ENCODE measurements around the gene RPS14.

The RPS14 gene

DNA sequence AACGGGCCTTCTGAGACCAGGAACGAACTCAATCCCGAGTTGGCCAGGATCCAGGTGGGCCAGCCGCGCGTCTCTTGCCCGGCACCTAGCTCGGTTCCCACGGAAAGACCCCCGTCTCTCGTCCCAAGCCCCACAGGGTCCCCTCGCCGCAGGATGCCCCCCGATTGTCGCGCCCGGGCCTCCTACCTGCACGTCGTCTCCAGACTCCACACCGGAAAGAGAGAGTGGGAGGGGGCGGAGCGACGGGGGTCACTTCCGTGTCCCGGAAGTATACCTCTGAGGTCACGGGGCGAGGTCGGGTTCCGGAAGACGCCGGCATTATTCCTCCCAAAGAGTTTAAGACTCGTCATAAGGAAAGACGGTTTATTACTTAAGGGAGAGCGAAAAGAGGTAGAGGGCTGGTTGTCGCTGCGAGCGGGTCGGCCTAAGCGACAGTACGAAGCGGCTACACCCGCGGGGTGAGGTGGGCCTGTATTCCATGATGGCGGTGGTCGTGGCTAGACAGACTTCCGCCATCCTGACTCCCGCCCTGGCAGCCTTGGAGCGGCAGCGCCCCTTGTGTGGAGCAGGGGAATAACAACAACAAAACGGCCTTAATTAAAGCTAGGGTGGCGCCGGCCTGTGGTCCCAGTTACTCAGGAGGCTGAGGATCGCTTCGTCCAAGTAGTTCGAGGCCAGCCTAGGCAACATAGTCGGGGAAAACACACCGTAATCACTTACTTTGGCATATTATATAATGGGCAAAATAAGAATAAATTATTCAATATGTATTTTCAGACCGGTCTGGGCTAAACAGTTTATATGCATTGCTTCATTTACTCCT is at the start of gene RPS14:
Gene RPS14 (minus strand): TSS at position 223 of the 823 bp plus-strand sequence. CDS start 2,006 bp downstream, outside the sequence.
- peak within 1 kb of the TSS; percentile 99 for H3K27ac ChIP-seq (ENCODE audit: low read length)
- H3K27me3 ChIP-seq (ENCODE audit: control insufficient read depth, insufficient read depth, low read length): no peaks in the 10 kb centered on the region
- no peaks in the 10 kb centered on the region for H3K9me3 ChIP-seq (ENCODE audit: control insufficient read depth, low read depth, low read length)
- peaks cover 9% of the 10 kb centered on the region for H3K4me1 ChIP-seq (ENCODE audit: control insufficient read depth, low read depth, low read length)
- peak within 1 kb of the TSS; percentile 98 for H3K9ac ChIP-seq (ENCODE audit: low read length)
- peak within 1 kb of the TSS; percentile 79 for H3K4me3 ChIP-seq (ENCODE audit: low read length)
- H3K36me3 ChIP-seq (ENCODE audit: control insufficient read depth, low read depth, low read length): peaks cover 41% of the 10 kb centered on the region

DNA sequence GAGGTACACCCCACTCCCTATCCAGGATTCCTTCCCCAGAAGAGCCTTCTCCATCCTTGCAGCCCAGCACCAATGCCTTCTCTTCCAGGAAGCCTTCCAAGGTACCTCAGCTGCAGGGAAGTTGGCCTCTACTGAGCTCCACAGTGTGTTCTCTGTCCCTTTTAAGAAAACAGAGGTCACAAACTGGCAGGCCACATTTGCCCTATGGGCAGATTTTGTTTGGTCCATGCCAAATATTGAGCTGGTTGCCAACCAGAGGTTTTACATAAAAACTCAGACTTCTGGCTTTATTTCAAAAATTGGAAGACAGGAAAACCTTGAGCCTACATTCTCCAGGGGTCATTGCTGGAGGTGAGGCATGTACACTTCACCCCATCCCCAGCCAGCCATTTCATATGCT is 49.4 kb upstream of the RPS14 start:
- H3K4me1 ChIP-seq (ENCODE audit: control insufficient read depth, low read depth, low read length): peaks cover 26% of the 10 kb centered on the region
- no peaks in the 10 kb centered on the region for H3K36me3 ChIP-seq (ENCODE audit: control insufficient read depth, low read depth, low read length)
- no peaks in the 10 kb centered on the region for H3K27me3 ChIP-seq (ENCODE audit: control insufficient read depth, insufficient read depth, low read length)
- no peaks in the 10 kb centered on the region for H3K9me3 ChIP-seq (ENCODE audit: control insufficient read depth, low read depth, low read length)
- H3K9ac ChIP-seq (ENCODE audit: low read length): no peak overlapping the region
- no peak overlapping the region for H3K27ac ChIP-seq (ENCODE audit: low read length)
- no peak overlapping the region for H3K4me3 ChIP-seq (ENCODE audit: low read length)

DNA sequence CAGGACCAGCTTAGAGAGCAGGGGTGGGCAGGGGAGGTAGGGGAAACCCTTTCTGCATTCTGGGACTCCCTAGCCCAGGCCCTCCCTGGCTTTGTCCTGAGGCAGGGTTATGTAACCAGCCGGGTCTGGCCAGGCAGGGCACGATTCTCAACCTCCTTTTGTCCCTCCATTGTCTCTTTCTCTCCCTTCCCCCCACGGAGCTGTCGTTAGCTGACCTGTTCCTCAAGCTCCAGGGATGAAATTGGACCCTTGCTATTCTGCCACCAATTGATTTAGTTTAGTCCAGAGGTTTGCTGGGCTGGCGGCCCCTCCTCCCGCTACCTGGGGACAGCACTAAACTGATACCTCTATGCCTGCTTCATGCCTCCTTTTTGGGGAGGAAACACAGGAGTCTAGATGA is 49.0 kb upstream of the RPS14 start:
- H3K9me3 ChIP-seq (ENCODE audit: control insufficient read depth, low read depth, low read length): no peaks in the 10 kb centered on the region
- H3K36me3 ChIP-seq (ENCODE audit: control insufficient read depth, low read depth, low read length): no peaks in the 10 kb centered on the region
- peaks cover 26% of the 10 kb centered on the region for H3K4me1 ChIP-seq (ENCODE audit: control insufficient read depth, low read depth, low read length)
- peak overlapping the region; percentile 37 for H3K27ac ChIP-seq (ENCODE audit: low read length)
- peak overlapping the region; percentile 47 for H3K9ac ChIP-seq (ENCODE audit: low read length)
- no peak overlapping the region for H3K4me3 ChIP-seq (ENCODE audit: low read length)
- H3K27me3 ChIP-seq (ENCODE audit: control insufficient read depth, insufficient read depth, low read length): no peaks in the 10 kb centered on the region

DNA sequence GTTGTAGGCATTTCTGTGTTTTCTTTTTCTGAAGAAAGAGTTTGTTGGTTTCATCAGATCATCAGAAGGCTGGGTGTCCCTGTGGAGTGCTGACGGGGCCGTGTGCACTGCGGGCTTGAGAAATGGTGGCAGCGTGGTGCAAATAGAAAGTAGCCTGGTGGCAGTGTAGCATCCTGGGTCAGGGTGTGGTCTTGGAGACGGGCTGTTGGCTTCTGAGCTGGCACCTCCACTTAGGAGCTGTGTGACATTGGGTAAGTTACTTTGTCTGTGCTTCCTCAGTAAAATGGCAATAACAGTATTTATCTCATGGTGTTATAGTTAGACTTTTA is 48.4 kb upstream of the RPS14 start:
- no peak overlapping the region for H3K4me3 ChIP-seq (ENCODE audit: low read length)
- H3K4me1 ChIP-seq (ENCODE audit: control insufficient read depth, low read depth, low read length): peaks cover 26% of the 10 kb centered on the region
- H3K9me3 ChIP-seq (ENCODE audit: control insufficient read depth, low read depth, low read length): no peaks in the 10 kb centered on the region
- H3K36me3 ChIP-seq (ENCODE audit: control insufficient read depth, low read depth, low read length): no peaks in the 10 kb centered on the region
- no peaks in the 10 kb centered on the region for H3K27me3 ChIP-seq (ENCODE audit: control insufficient read depth, insufficient read depth, low read length)
- peak overlapping the region; percentile 37 for H3K27ac ChIP-seq (ENCODE audit: low read length)
- H3K9ac ChIP-seq (ENCODE audit: low read length): peak overlapping the region; percentile 47

DNA sequence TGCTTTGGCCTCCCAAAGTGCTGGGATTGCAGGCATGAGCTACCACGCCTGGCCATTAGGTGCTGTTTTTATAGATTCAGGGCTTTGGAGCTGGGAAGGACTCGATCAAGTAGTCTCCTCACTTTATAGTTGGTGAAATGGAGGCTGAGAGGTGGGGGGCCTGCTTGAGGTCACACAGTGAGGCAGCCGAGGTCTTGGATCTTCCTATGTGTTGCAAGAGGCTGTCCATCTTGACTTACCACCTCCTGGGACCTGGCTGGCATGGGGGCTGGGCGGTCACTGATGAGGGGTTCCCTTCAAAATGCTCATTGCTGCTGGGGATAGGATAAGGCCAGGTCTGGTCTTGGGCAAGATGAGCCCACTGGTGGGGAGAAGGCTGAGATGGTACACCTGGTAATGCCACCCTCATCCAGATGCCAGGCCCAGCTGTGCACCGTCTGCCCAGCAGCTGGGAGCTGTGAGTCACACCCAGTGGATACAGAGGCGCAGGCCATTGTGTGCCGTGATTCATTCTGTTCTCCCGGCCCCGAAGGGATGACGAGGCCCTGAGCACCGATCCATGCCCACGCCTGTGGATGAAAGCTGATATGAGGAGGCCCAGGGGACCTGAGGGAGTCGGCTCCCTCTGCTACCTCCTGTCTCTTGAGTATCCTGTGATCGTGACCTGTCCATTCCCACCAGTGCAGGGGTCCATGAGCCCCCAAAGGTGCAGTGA is 47.9 kb upstream of the RPS14 start:
- H3K27me3 ChIP-seq (ENCODE audit: control insufficient read depth, insufficient read depth, low read length): no peaks in the 10 kb centered on the region
- no peak overlapping the region for H3K27ac ChIP-seq (ENCODE audit: low read length)
- H3K9me3 ChIP-seq (ENCODE audit: control insufficient read depth, low read depth, low read length): no peaks in the 10 kb centered on the region
- H3K4me3 ChIP-seq (ENCODE audit: low read length): no peak overlapping the region
- H3K9ac ChIP-seq (ENCODE audit: low read length): no peak overlapping the region
- peaks cover 30% of the 10 kb centered on the region for H3K4me1 ChIP-seq (ENCODE audit: control insufficient read depth, low read depth, low read length)
- no peaks in the 10 kb centered on the region for H3K36me3 ChIP-seq (ENCODE audit: control insufficient read depth, low read depth, low read length)

DNA sequence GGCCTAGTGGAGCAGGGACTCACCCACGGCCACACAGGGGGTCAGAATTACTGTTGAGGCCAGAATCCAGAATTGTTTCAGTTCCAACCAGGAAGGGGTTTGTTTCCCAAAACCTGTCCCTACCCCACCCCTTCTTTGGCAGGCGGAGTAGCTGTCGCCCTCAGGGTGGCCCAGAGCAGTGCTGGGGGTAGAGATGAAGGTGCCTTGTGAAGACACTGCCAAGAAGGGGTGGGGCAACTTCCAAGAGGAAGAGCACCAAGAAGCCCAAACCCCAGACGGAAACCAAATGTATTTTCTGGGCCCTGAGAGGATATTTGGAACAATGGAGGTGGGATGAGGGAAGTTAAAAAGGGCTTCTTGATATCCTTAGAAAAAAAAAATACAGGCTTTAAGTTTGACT is 47.0 kb upstream of the RPS14 start:
- Histone ChIP-seq H3K36me3 (ENCODE audit: control insufficient read depth, low read depth, low read length) (no peaks in the 10 kb centered on the region), H3K9ac (ENCODE audit: low read length) (no peak overlapping the region), H3K27ac (ENCODE audit: low read length) (no peak overlapping the region), H3K27me3 (ENCODE audit: control insufficient read depth, insufficient read depth, low read length) (no peaks in the 10 kb centered on the region), H3K9me3 (ENCODE audit: control insufficient read depth, low read depth, low read length) (no peaks in the 10 kb centered on the region), H3K4me3 (ENCODE audit: low read length) (no peak overlapping the region), H3K4me1 (ENCODE audit: control insufficient read depth, low read depth, low read length) (peaks cover 32% of the 10 kb centered on the region)

DNA sequence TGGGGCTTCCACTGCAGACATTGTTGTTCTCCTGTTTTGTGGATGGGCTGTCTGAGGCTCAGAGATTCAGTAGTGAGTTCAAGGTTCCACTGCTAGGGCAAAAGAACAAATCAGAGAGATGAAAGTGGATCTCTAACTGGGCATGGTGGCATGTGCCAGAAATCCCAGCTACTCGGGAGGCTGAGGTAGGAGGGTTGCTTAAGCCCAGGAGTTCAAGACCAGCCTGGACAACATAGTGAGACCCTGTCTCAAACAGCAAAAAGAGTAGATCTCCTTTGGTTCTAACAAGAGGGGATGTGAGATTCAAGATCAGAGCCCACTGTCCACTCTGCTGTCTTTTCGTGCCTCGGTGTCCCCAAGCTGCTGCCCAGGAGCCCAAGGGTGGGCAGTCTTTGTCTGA is 46.6 kb upstream of the RPS14 start:
- Histone ChIP-seq H3K4me3 (ENCODE audit: low read length) (no peak overlapping the region), H3K27me3 (ENCODE audit: control insufficient read depth, insufficient read depth, low read length) (no peaks in the 10 kb centered on the region), H3K4me1 (ENCODE audit: control insufficient read depth, low read depth, low read length) (peaks cover 37% of the 10 kb centered on the region), H3K27ac (ENCODE audit: low read length) (no peak overlapping the region), H3K36me3 (ENCODE audit: control insufficient read depth, low read depth, low read length) (no peaks in the 10 kb centered on the region), H3K9me3 (ENCODE audit: control insufficient read depth, low read depth, low read length) (no peaks in the 10 kb centered on the region), H3K9ac (ENCODE audit: low read length) (no peak overlapping the region)

DNA sequence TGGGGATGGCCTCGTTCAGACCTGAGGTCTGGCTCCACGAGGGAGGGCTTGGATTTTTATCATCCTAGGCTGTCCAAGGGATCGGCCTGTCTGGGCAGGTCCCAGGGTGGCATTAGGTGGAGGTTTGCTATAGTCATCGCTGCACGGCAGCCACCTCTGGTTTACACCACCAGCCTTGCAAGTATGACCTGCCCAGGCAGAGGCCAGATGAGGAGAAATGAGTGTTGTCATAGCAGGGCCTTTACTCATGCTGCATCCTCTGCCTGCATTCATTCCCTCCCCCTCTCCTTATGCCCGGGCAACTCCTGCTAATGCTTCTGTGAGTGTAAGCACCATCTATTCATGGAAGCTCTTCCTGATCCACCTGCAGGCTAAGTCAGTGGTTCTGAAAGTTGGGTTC is 43.1 kb upstream of the RPS14 start:
- Histone ChIP-seq H3K4me1 (ENCODE audit: control insufficient read depth, low read depth, low read length) (peaks cover 42% of the 10 kb centered on the region), H3K27me3 (ENCODE audit: control insufficient read depth, insufficient read depth, low read length) (no peaks in the 10 kb centered on the region), H3K9ac (ENCODE audit: low read length) (no peak overlapping the region), H3K36me3 (ENCODE audit: control insufficient read depth, low read depth, low read length) (no peaks in the 10 kb centered on the region), H3K27ac (ENCODE audit: low read length) (no peak overlapping the region), H3K9me3 (ENCODE audit: control insufficient read depth, low read depth, low read length) (no peaks in the 10 kb centered on the region), H3K4me3 (ENCODE audit: low read length) (no peak overlapping the region)

DNA sequence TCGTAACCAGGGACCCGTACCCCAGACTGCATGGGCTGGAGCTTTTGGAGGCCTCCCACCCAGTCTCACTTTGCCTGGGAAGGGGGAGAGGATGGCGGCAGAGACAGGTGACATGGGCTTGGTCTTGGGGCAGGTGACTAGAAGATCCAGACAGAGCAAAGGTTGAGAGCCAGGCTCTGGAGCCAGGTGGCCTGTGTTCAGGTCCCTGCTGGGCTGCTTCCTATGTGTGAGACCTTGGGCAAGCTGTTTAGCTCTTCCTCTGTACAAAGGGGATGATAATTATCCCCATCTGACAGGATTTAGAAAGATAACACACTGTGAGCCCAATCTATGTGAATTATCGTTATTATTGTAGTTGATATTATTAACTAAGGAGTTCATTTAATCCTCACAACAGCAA is 42.3 kb upstream of the RPS14 start:
- no peak overlapping the region for H3K4me3 ChIP-seq (ENCODE audit: low read length)
- H3K27ac ChIP-seq (ENCODE audit: low read length): no peak overlapping the region
- no peak overlapping the region for H3K9ac ChIP-seq (ENCODE audit: low read length)
- H3K36me3 ChIP-seq (ENCODE audit: control insufficient read depth, low read depth, low read length): no peaks in the 10 kb centered on the region
- no peaks in the 10 kb centered on the region for H3K9me3 ChIP-seq (ENCODE audit: control insufficient read depth, low read depth, low read length)
- no peaks in the 10 kb centered on the region for H3K27me3 ChIP-seq (ENCODE audit: control insufficient read depth, insufficient read depth, low read length)
- peaks cover 44% of the 10 kb centered on the region for H3K4me1 ChIP-seq (ENCODE audit: control insufficient read depth, low read depth, low read length)

DNA sequence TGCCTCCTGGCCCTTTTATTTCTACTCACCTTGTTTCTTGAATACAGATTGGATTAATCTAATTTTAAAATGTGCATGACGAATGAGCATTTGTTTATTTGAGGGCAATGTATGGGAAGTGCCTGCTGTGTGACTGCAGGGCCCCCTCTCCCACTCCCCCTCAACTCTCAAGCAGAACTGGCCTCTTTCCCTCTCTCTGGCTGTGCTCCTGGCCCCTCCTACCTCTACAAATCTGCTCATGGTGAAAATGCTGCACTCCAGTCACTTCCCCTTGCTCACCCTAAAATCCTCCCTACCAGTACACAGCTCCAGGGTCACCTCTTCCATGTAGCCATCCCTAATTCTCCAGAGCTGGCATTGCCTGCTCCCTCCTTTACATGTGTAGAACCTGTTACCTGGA is 41.2 kb upstream of the RPS14 start:
- H3K27me3 ChIP-seq (ENCODE audit: control insufficient read depth, insufficient read depth, low read length): no peaks in the 10 kb centered on the region
- no peak overlapping the region for H3K4me3 ChIP-seq (ENCODE audit: low read length)
- no peak overlapping the region for H3K9ac ChIP-seq (ENCODE audit: low read length)
- H3K27ac ChIP-seq (ENCODE audit: low read length): no peak overlapping the region
- H3K36me3 ChIP-seq (ENCODE audit: control insufficient read depth, low read depth, low read length): no peaks in the 10 kb centered on the region
- H3K4me1 ChIP-seq (ENCODE audit: control insufficient read depth, low read depth, low read length): peaks cover 44% of the 10 kb centered on the region
- H3K9me3 ChIP-seq (ENCODE audit: control insufficient read depth, low read depth, low read length): no peaks in the 10 kb centered on the region

DNA sequence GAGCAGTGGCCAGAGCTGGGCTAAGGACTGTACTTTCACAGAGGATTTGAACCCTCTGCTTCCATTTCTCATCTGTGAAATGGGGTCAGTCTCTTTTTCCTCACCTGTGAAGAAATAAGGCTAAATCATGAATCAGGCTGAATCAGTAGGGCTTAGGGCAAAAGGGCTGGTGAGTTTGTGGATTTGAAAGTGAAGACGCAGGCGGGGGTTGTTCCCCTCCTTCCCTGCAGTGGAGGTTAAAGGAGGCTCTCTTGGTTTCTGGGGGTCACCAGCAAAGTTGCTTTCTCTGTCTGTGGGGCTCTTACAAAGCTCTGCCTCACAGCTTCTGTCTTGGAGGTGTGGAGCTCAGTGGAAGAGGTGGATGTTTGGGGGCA is 40.7 kb upstream of the RPS14 start:
- no peak overlapping the region for H3K4me3 ChIP-seq (ENCODE audit: low read length)
- no peak overlapping the region for H3K9ac ChIP-seq (ENCODE audit: low read length)
- H3K36me3 ChIP-seq (ENCODE audit: control insufficient read depth, low read depth, low read length): no peaks in the 10 kb centered on the region
- H3K27ac ChIP-seq (ENCODE audit: low read length): no peak overlapping the region
- H3K9me3 ChIP-seq (ENCODE audit: control insufficient read depth, low read depth, low read length): no peaks in the 10 kb centered on the region
- no peaks in the 10 kb centered on the region for H3K27me3 ChIP-seq (ENCODE audit: control insufficient read depth, insufficient read depth, low read length)
- H3K4me1 ChIP-seq (ENCODE audit: control insufficient read depth, low read depth, low read length): peaks cover 44% of the 10 kb centered on the region
